Measurements from ENCODE around the gene C10orf90.

GRCh38 chr10:126661356-126661755 lies 9.1 kb downstream of the C10orf90 start:
- TF ChIP-seq EZH2phosphoT487 (IDR thresholded peaks at IDR 0.05), result no peak
- no peak for TF ChIP-seq CTCF (IDR thresholded peaks at IDR 0.05)
- no peak for TF ChIP-seq EZH2 (IDR thresholded peaks at IDR 0.05)

Measured in neural progenitor cell (in vitro differentiated cells).